ENCODE data around the gene INO80B. TPM values are rescaled to one million over a fixed set of nuclear protein-coding genes. Genes with fewer than 3 reads are reported as not detected.

INO80B gene
- total and polyA plus RNA-seq, 9 of the 15 experiments (the other 6 are each of a cell fraction or from before 2014, with no cell fraction given): 0.41 to 22.6 (median 9.0) TPM

DNA sequence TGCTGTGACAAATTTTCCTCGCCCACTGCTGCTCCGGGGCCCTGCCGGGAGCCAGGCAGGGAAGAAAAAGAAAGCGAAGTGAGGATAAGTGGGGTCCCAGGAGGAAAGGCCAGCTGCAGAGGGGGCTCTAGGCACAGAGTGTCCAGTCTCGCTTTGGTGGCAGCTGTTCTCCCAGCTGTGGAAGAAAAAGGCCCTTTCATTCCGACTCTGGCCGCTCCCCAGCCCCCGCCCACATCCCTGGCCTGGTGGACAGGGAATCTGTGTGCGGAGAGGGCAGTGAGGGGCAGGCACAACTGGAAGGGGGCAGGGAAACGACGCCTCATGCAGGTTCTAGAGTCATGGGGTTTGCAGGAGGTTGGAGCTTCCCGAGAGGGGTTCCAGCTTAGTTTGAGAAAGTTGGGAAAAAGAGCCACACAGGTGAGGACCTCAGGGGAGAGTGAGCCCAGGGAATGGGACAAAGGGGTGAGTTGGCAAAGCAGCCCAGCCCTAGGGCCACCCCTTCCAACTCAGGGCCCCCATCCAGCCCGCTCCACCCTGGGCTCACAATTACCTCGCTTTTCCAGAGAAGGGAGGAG lies 15.0 kb upstream of the INO80B start (continued):
- TF ChIP-seq SMARCE1 (IDR thresholded peaks at IDR 0.05) (peak; percentile 35; the same call in 1 of the 2 replicates), MYBL2 (IDR thresholded peaks at IDR 0.05; ENCODE audit: low read depth) (no peak), MYBL2 (CRISPR knock-in tag; IDR thresholded peaks at IDR 0.05; ENCODE audit: borderline replicate concordance) (no peak), SOX6 (IDR thresholded peaks at IDR 0.05) (no peak), PRMT5 (CRISPR knock-in tag; IDR thresholded peaks at IDR 0.05) (no peak), FIP1L1 (IDR thresholded peaks at IDR 0.05; ENCODE audit: low read depth, low read length, poor library complexity, severe bottlenecking) (no peak), ZNF133 (CRISPR knock-in tag; IDR thresholded peaks at IDR 0.05) (no peak), MAZ (CRISPR knock-in tag; conservative IDR thresholded peaks at IDR 0.05 in 1 of 2, IDR thresholded peaks at IDR 0.05 in 1 of 2) (0 out of 4 replicates have a peak, but pooled peaks of 1 of the 2 experiments have one; percentile 60), ZNF239 (CRISPR knock-in tag; IDR thresholded peaks at IDR 0.05) (no peak), ARNT (IDR thresholded peaks at IDR 0.05) (no peak), ZC3H11A (IDR thresholded peaks at IDR 0.05; ENCODE audit: low read depth, low read length) (no peak), ZNF444 (CRISPR knock-in tag; IDR thresholded peaks at IDR 0.05) (no peak), TAF7 (tag; IDR thresholded peaks at IDR 0.05) (peak; percentile 10; the same call in 1 of the 2 replicates), GABPA (tag; conservative IDR thresholded peaks at IDR 0.05; ENCODE audit: low read depth) (no peak)
- TF ChIP-seq, protein P1, sequence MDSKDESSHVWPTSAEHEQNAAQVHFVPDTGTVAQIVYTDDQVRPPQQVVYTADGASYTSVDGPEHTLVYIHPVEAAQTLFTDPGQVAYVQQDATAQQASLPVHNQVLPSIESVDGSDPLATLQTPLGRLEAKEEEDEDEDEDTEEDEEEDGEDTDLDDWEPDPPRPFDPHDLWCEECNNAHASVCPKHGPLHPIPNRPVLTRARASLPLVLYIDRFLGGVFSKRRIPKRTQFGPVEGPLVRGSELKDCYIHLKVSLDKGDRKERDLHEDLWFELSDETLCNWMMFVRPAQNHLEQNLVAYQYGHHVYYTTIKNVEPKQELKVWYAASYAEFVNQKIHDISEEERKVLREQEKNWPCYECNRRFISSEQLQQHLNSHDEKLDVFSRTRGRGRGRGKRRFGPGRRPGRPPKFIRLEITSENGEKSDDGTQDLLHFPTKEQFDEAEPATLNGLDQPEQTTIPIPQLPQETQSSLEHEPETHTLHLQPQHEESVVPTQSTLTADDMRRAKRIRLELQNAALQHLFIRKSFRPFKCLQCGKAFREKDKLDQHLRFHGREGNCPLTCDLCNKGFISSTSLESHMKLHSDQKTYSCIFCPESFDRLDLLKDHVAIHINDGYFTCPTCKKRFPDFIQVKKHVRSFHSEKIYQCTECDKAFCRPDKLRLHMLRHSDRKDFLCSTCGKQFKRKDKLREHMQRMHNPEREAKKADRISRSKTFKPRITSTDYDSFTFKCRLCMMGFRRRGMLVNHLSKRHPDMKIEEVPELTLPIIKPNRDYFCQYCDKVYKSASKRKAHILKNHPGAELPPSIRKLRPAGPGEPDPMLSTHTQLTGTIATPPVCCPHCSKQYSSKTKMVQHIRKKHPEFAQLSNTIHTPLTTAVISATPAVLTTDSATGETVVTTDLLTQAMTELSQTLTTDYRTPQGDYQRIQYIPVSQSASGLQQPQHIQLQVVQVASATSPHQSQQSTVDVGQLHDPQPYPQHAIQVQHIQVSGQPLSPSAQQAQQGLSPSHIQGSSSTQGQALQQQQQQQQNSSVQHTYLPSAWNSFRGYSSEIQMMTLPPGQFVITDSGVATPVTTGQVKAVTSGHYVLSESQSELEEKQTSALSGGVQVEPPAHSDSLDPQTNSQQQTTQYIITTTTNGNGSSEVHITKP (IDR thresholded peaks at IDR 0.05; ENCODE audit: partially characterized antibody): peak; percentile 48
- TF ChIP-seq, protein P2, sequence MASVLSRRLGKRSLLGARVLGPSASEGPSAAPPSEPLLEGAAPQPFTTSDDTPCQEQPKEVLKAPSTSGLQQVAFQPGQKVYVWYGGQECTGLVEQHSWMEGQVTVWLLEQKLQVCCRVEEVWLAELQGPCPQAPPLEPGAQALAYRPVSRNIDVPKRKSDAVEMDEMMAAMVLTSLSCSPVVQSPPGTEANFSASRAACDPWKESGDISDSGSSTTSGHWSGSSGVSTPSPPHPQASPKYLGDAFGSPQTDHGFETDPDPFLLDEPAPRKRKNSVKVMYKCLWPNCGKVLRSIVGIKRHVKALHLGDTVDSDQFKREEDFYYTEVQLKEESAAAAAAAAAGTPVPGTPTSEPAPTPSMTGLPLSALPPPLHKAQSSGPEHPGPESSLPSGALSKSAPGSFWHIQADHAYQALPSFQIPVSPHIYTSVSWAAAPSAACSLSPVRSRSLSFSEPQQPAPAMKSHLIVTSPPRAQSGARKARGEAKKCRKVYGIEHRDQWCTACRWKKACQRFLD (CRISPR knock-in tag; IDR thresholded peaks at IDR 0.05): no peak
- TF ChIP-seq, protein P3, sequence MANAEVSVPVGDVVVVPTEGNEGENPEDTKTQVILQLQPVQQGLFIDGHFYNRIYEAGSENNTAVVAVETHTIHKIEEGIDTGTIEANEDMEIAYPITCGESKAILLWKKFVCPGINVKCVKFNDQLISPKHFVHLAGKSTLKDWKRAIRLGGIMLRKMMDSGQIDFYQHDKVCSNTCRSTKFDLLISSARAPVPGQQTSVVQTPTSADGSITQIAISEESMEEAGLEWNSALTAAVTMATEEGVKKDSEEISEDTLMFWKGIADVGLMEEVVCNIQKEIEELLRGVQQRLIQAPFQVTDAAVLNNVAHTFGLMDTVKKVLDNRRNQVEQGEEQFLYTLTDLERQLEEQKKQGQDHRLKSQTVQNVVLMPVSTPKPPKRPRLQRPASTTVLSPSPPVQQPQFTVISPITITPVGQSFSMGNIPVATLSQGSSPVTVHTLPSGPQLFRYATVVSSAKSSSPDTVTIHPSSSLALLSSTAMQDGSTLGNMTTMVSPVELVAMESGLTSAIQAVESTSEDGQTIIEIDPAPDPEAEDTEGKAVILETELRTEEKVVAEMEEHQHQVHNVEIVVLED (CRISPR knock-in tag; IDR thresholded peaks at IDR 0.05): no peak
- TF ChIP-seq, protein P4, sequence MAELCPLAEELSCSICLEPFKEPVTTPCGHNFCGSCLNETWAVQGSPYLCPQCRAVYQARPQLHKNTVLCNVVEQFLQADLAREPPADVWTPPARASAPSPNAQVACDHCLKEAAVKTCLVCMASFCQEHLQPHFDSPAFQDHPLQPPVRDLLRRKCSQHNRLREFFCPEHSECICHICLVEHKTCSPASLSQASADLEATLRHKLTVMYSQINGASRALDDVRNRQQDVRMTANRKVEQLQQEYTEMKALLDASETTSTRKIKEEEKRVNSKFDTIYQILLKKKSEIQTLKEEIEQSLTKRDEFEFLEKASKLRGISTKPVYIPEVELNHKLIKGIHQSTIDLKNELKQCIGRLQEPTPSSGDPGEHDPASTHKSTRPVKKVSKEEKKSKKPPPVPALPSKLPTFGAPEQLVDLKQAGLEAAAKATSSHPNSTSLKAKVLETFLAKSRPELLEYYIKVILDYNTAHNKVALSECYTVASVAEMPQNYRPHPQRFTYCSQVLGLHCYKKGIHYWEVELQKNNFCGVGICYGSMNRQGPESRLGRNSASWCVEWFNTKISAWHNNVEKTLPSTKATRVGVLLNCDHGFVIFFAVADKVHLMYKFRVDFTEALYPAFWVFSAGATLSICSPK (IDR thresholded peaks at IDR 0.05; ENCODE audit: borderline replicate concordance): 0 out of 2 replicates have a peak, but pooled peaks have one; percentile 64

All from K562 (cell line).